GM18507 (cell line): ENCODE results near the gene RCCD1.
A peak's percentile ranks its signal among the peaks of the same experiment; 100 is the strongest.

ENCODE experiments used
- DNase-seq: peaks from one replicate; pipeline ENCODE4 v3.0.0; 2011; ENCODE audit warnings: low read depth; ENCODE audit not compliant: insufficient read length; ENCODE audit errors: extremely low spot score
- FAIRE-seq: peaks from 2 replicates; lab custom pipeline; 2011; peaks lifted over from hg19 to GRCh38; lab: Jason Lieb, UNC

RCCD1 gene

GRCh38 chr15:90994059-90994416 is 39.4 kb downstream of the RCCD1 start:
- FAIRE-seq: no peak
- DNase-seq: no peak

GRCh38 chr15:90994417-90995311 is 40.0 kb downstream of the RCCD1 start, which contains the start of gene PRC1:
TSS of gene PRC1 (minus strand) at chr15:90994535. CDS start at chr15:90994417, 118 bp downstream.
- peak; percentile 99 for DNase-seq
- peak; percentile 98 for FAIRE-seq

GRCh38 chr15:90998737-90999136 is 44.1 kb downstream of the RCCD1 start:
- DNase-seq (no peak), FAIRE-seq (no peak)

GRCh38 chr15:91001209-91001608 is 46.5 kb downstream of the RCCD1 start:
- no peak for FAIRE-seq
- no peak for DNase-seq

GRCh38 chr15:91007266-91007665 is 52.6 kb downstream of the RCCD1 start:
- no peak for FAIRE-seq

More at GRCh38 chr15:91007266-91007665, 52.6 kb downstream of the RCCD1 start:
- no peak for DNase-seq
